HG03066 (cell line): ENCODE results near the gene SLC33A1.

ENCODE experiments used
- ATAC-seq: cut with Tn5 transposase; IDR thresholded peaks from one replicate; pipeline ENCODE4 v1.9.1; 2021; ENCODE audit warnings: low read depth; ENCODE audit not compliant: unreplicated experiment

The SLC33A1 gene

DNA sequence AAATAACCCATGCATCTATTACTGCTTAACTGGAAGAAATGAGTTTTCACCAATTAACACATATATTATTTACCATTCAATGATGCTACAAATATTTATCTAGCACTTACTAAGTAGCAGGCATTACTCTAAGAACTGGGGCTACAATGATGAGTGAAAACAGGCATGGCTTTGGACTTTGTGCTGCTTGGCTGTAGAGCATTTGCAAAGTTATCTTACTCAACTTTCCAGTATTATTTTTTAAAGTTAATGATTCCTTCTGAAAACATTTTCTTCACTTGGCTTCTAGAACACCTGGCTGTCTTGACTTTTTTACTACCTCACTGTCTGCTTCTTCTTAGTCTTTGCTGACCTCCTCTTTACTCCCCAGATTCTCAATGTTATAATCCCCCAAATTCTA lies 49.9 kb downstream of the SLC33A1 start:
- no peak for ATAC-seq

DNA sequence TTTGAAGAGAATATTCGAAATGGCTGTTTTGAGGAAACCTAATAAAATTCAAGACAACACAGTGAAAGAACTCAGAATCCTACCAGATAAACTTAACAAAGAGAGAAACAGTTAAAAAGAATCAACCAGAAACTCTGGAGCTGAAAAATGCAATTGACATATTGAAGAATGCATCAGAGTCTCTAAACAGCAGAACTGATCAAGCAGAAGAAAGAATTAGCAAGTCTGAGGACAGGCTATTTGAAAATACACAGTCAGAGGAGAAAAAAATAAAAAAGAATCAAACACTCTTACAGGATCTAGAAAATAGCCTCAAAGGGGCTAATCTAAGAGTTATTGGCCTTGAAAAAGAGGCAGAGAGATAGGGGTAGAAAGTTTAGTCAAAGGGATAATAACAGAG lies 61.7 kb downstream of the SLC33A1 start:
- ATAC-seq: no peak

DNA sequence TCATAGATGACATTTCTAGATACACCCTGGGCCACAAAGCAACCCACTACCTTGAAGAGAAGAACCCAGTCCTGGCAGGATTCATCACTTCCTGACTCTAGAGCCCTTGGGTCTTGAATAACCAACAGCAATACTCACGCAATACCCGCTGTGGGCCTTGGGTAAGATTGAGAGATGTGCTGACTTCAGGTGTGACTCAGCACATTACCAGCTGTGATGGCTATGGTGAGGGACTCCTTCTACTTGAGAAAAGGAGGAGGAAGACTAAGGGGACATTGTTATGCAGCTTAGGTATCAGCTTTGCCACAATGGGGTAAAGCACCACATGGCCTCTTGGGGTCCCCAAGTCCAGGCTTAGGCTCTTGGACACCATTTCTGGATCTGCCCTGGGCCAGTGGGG lies 63.0 kb downstream of the SLC33A1 start:
- ATAC-seq: no peak

DNA sequence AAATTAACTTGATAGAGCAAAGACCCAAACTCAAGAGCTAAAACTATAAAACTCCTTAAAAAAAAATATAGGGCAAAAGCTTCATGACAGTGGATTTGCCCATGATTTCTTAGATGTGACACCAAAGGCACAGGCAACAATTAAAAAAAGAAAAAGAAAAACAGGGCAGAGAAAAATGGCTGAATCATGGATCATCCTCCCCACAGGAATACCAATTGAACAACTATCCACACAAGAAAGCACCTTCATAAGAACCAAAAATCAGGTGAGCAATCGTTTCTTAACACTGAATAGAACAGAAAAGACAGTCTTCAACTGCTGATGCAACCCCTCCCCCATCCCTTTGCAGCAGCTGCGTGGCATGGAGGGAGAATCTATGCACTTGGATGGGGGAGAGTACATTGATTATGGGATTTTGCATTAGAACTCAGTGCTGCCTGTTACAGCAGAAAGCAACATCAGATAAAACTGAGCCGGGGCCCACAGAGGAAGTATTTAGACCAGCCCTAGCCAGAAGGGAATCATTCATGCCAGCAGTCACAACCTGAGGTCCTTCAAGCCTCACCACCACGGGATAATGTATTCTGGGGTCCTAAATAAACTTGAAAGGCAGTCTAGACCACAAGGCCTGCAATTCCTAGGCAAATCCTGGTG lies 63.8 kb downstream of the SLC33A1 start:
- ATAC-seq: no peak

- ATAC-seq: no peak
Observed at GRCh38 chr3:155785662-155786295, 68.4 kb downstream of the SLC33A1 start.

DNA sequence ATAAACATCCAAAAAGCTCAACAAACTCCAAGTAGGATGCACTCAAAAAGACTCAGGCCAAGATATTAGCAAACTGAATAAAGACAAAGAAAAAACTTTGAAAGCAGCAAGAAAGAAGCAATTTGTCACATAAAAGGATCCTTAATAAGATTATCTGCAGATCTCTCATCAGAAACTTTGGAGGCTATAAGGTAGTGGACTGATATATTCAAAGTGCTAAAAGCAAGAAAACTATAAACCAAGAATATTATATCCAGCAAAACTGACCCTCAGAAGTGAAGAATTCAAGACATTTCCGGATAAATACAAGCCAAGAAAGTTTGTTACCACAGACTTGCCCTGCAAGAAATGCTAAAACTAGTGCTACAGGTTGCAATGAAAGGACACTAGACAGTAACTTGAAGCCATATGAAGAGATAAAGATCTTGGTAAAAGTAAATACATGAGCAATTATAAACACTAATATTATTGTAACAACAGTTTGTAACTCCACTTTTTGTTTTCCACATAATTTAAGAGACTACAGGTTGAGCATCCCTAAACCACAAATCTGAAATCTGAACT lies 71.8 kb downstream of the SLC33A1 start:
- no peak for ATAC-seq

GRCh38 chr3:155780291-155780690 lies 73.9 kb downstream of the SLC33A1 start:
- no peak for ATAC-seq

GRCh38 chr3:155778462-155778861 lies 75.8 kb downstream of the SLC33A1 start:
- ATAC-seq: no peak

DNA sequence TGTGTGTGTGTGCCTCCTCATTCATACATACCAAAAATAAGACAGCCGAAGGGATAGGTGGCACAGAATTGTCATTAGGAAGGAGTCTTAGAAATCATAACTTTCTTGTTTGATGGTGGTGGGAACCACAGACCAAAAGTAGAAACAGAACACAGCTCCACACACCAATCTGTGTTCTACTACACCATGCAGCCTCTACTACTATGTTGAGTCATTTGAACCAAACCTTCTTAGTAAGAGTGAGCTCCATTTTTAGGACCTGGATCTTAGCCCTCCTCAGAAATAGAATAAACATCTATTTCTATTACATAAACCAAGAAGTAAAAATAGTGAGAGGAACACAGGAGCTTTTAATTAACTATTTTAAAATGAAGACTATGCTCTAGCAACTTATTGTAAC lies 81.4 kb downstream of the SLC33A1 start:
- no peak for ATAC-seq

- ATAC-seq: no peak
Observed at GRCh38 chr3:155771126-155771525, 83.1 kb downstream of the SLC33A1 start.
